ENCODE data around the gene THBS3. TPM values are rescaled to one million over a fixed set of nuclear protein-coding genes. Genes with fewer than 3 reads are reported as not detected.

Gene THBS3
- total RNA-seq, 1 donor from 2014 or later: 28.0 TPM

GRCh38 chr1:155177918-155178281 is 29.8 kb downstream of the THBS3 start:
- DNase-seq (ENCODE audit: extremely low spot score, unreplicated experiment): no peak
- Mint-ChIP-seq H3K4me1 (ENCODE audit: unreplicated experiment) (peaks cover 14% of the 10 kb centered on the region), H3K36me3 (peaks cover 5% of the 10 kb centered on the region), H3K9me3 (no peaks in the 10 kb centered on the region), H3K4me3 (no peak overlapping the region), H3K27me3 (peaks cover 3% of the 10 kb centered on the region), H3K27ac (no peak overlapping the region)
- TF ChIP-seq CTCF (conservative IDR thresholded peaks at IDR 0.05): no peak

- H3K4me3 Mint-ChIP-seq: no peak overlapping the region
- peaks cover 16% of the 10 kb centered on the region for H3K4me1 Mint-ChIP-seq (ENCODE audit: unreplicated experiment)
- peaks cover 5% of the 10 kb centered on the region for H3K36me3 Mint-ChIP-seq
- no peak for TF ChIP-seq CTCF (conservative IDR thresholded peaks at IDR 0.05)
- H3K27me3 Mint-ChIP-seq: peaks cover 3% of the 10 kb centered on the region
- H3K27ac Mint-ChIP-seq: peak overlapping the region; percentile 44
- DNase-seq (ENCODE audit: extremely low spot score, unreplicated experiment): no peak
- H3K9me3 Mint-ChIP-seq: no peaks in the 10 kb centered on the region
Measured at GRCh38 chr1:155177192-155177917, 30.3 kb downstream of the THBS3 start.

GRCh38 chr1:155176544-155177071 is 31.1 kb downstream of the THBS3 start:
- peaks cover 23% of the 10 kb centered on the region for H3K4me1 Mint-ChIP-seq (ENCODE audit: unreplicated experiment)
- peaks cover 3% of the 10 kb centered on the region for H3K27me3 Mint-ChIP-seq
- peaks cover 5% of the 10 kb centered on the region for H3K36me3 Mint-ChIP-seq
- H3K4me3 Mint-ChIP-seq: peak overlapping the region; percentile 71
- no peaks in the 10 kb centered on the region for H3K9me3 Mint-ChIP-seq
- DNase-seq (ENCODE audit: extremely low spot score, unreplicated experiment): no peak
- H3K27ac Mint-ChIP-seq: peak overlapping the region; percentile 44
- TF ChIP-seq CTCF (conservative IDR thresholded peaks at IDR 0.05): peak; percentile 95

- Mint-ChIP-seq H3K36me3 (peaks cover 5% of the 10 kb centered on the region), H3K4me1 (ENCODE audit: unreplicated experiment) (peaks cover 23% of the 10 kb centered on the region), H3K27me3 (peaks cover 3% of the 10 kb centered on the region), H3K9me3 (no peaks in the 10 kb centered on the region), H3K27ac (peak overlapping the region; percentile 44), H3K4me3 (peak overlapping the region; percentile 71)
- no peak for TF ChIP-seq CTCF (conservative IDR thresholded peaks at IDR 0.05)
- no peak for DNase-seq (ENCODE audit: extremely low spot score, unreplicated experiment)
Measured at GRCh38 chr1:155175927-155176371, 31.7 kb downstream of the THBS3 start.

GRCh38 chr1:155175281-155175926 is 32.3 kb downstream of the THBS3 start:
- no peak for TF ChIP-seq CTCF (conservative IDR thresholded peaks at IDR 0.05)
- Mint-ChIP-seq H3K36me3 (peaks cover 5% of the 10 kb centered on the region), H3K27me3 (peaks cover 3% of the 10 kb centered on the region), H3K4me3 (peak overlapping the region; percentile 100), H3K27ac (no peak overlapping the region), H3K4me1 (ENCODE audit: unreplicated experiment) (peaks cover 23% of the 10 kb centered on the region), H3K9me3 (no peaks in the 10 kb centered on the region)
- DNase-seq (ENCODE audit: extremely low spot score, unreplicated experiment): no peak

Data from type B pancreatic cell (in vitro differentiated cells).